LHCN-M2 (cell line): ENCODE results near the gene SLAIN2. TPM values are rescaled to one million over a fixed set of nuclear protein-coding genes. Genes with fewer than 3 reads are reported as not detected.
"Not testable (repeated sequence)": the region's sequence is repeated elsewhere in the genome, so short reads cannot be mapped to it uniquely, and the experiment has no call there.

Source experiments
- DNase-seq: peaks from one replicate; pipeline ENCODE4 v3.0.0-alpha.2; 2012; ENCODE audit warnings: low read depth
- polyA plus RNA-seq: library from polyadenylated mRNA; unstranded; fragments of >200 nt; gene quantifications from one replicate; pipeline ENCODE4 v1.2.1, GENCODE V29; 2012; ENCODE audit warnings: missing spikeins
- total RNA-seq: library from RNA; depleted of rRNA; stranded (reverse); fragments of >200 nt; gene quantifications from 2 replicates; pipeline ENCODE4 v1.2.3, GENCODE V29; 2014; rRNA removed

SLAIN2 gene
- total RNA-seq, result 25.8 and 80.9 TPM in 2 replicates
- polyA plus RNA-seq, result 30.7 TPM

GRCh38 chr4:48340965-48341775 lies at the start of gene SLAIN2:
Gene SLAIN2 (plus strand): TSS chr4:48341529. CDS start chr4:48341740, 211 bp downstream.
- DNase-seq, result peak; percentile 95

GRCh38 chr4:48292218-48292790 lies 49.0 kb upstream of the SLAIN2 start:
- not testable (repeated sequence) for DNase-seq

- DNase-seq, result peak; percentile 27
Measured at GRCh38 chr4:48295116-48295515, 46.2 kb upstream of the SLAIN2 start.

GRCh38 chr4:48296365-48296764 lies 45.0 kb upstream of the SLAIN2 start:
- DNase-seq, result no peak

- DNase-seq, result peak; percentile 13
Measured at GRCh38 chr4:48297256-48297846, 44.0 kb upstream of the SLAIN2 start.

GRCh38 chr4:48299560-48299959 lies 41.8 kb upstream of the SLAIN2 start:
- no peak for DNase-seq

- peak; percentile 30 for DNase-seq
Measured at GRCh38 chr4:48300004-48300403, 41.3 kb upstream of the SLAIN2 start.

- no peak for DNase-seq
Measured at GRCh38 chr4:48305508-48305907, 35.8 kb upstream of the SLAIN2 start.

- no peak for DNase-seq
Measured at GRCh38 chr4:48307528-48307927, 33.8 kb upstream of the SLAIN2 start.

- DNase-seq, result no peak
Measured at GRCh38 chr4:48308901-48309300, 32.4 kb upstream of the SLAIN2 start.

- no peak for DNase-seq
Measured at GRCh38 chr4:48311896-48312295, 29.4 kb upstream of the SLAIN2 start.

GRCh38 chr4:48314746-48315145 lies 26.6 kb upstream of the SLAIN2 start:
- DNase-seq, result not testable (repeated sequence)

- DNase-seq, result peak; percentile 62
Measured at GRCh38 chr4:48315728-48316630, 25.4 kb upstream of the SLAIN2 start.

GRCh38 chr4:48321312-48321711 lies 20.0 kb upstream of the SLAIN2 start:
- no peak for DNase-seq

GRCh38 chr4:48322063-48322462 lies 19.3 kb upstream of the SLAIN2 start:
- DNase-seq, result no peak

- no peak for DNase-seq
Measured at GRCh38 chr4:48324281-48324680, 17.0 kb upstream of the SLAIN2 start.

GRCh38 chr4:48329193-48329592 lies 12.1 kb upstream of the SLAIN2 start:
- no peak for DNase-seq

GRCh38 chr4:48329976-48330375 lies 11.4 kb upstream of the SLAIN2 start:
- peak; percentile 86 for DNase-seq

- peak; percentile 56 for DNase-seq
Measured at GRCh38 chr4:48331577-48332330, 9.6 kb upstream of the SLAIN2 start.

GRCh38 chr4:48332661-48333060 lies 8.7 kb upstream of the SLAIN2 start:
- DNase-seq, result no peak

GRCh38 chr4:48333587-48333986 lies 7.7 kb upstream of the SLAIN2 start:
- no peak for DNase-seq
